ENCODE results near the gene EXOC5. TPM values are rescaled to one million over a fixed set of nuclear protein-coding genes. Genes with fewer than 3 reads are reported as not detected.

EXOC5 gene
- total and polyA plus RNA-seq, 10 donors = 8.8 to 77.2 (median 55.7) TPM

DNA sequence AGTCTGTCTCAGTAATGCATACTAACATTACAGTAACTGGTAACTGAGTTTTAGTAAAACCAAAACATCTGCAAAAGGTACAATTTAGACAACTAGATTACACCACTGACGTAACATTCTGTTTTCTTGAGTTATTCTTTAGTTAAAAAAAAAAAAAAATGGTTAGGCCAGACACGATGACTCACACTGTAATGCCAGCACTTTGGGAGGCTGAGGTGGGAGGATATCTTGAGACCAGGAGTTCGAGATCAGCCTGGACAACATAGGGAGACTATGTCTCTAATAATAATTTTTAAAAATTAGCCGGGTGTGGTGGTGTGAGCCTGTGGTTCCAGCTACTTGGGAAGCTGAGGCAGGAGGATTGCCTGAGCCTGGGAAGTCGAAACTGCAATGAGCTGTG is 34.2 kb upstream of the EXOC5 start:
- no peaks in the 10 kb centered on the region for H3K4me1 ChIP-seq
- 82 to 92% (median 87%) methylated on average over 5 of the region's 5 CpGs for WGBS, 5 donors
- H3K27ac ChIP-seq = no peak overlapping the region
- intact Hi-C loops (cut with DNase I; ENCODE audit: low total_unique reads) = no loop called here
- H3K27me3 ChIP-seq (replicated peaks in 1 of 7) = peaks cover 0 to 28% (median 0%) of the 10 kb centered on the region in 7 donors
- no peak overlapping the region for H3K4me3 ChIP-seq
- no peak for DNase-seq
- no peaks in the 10 kb centered on the region for H3K36me3 ChIP-seq
- TF ChIP-seq, protein P1, sequence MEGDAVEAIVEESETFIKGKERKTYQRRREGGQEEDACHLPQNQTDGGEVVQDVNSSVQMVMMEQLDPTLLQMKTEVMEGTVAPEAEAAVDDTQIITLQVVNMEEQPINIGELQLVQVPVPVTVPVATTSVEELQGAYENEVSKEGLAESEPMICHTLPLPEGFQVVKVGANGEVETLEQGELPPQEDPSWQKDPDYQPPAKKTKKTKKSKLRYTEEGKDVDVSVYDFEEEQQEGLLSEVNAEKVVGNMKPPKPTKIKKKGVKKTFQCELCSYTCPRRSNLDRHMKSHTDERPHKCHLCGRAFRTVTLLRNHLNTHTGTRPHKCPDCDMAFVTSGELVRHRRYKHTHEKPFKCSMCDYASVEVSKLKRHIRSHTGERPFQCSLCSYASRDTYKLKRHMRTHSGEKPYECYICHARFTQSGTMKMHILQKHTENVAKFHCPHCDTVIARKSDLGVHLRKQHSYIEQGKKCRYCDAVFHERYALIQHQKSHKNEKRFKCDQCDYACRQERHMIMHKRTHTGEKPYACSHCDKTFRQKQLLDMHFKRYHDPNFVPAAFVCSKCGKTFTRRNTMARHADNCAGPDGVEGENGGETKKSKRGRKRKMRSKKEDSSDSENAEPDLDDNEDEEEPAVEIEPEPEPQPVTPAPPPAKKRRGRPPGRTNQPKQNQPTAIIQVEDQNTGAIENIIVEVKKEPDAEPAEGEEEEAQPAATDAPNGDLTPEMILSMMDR (IDR thresholded peaks at IDR 0.05 in 8 of 11, conservative IDR thresholded peaks at IDR 0.05 in 3 of 11) = no peak
- no peak for TF ChIP-seq POLR2AphosphoS5 (IDR thresholded peaks at IDR 0.05)
- no peak for TF ChIP-seq POLR2A (IDR thresholded peaks at IDR 0.05)
- H3K9me3 ChIP-seq = no peaks in the 10 kb centered on the region

DNA sequence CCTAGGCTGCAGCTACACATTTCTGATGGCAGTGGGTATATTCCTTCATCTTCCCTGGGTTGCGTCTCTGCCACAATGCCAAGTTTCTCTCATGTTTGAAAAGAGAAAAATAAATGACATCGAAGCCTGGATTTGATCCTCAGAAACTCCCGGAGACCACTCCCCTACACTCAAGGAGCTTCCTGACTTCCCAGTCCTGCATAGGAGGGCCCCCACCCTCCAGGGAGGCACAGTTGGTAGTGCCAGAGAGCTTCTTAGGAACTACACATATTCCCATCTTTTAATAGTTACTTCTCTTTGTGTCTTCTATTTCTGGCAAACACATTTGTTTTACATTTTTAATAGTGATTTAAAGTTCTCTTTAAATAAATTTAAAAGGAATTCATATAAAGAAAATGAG is 30.8 kb upstream of the EXOC5 start:
- intact Hi-C loops (cut with DNase I; ENCODE audit: low total_unique reads) = no loop called here
- DNase-seq = no peak
- 82 to 88% (median 87%) methylated on average over 3 of the region's 3 CpGs for WGBS, 5 donors
- H3K9me3 ChIP-seq = no peaks in the 10 kb centered on the region
- peaks cover 0 to 15% (median 0%) of the 10 kb centered on the region in 7 donors for H3K27me3 ChIP-seq (replicated peaks in 1 of 7)
- no peaks in the 10 kb centered on the region for H3K36me3 ChIP-seq
- TF ChIP-seq POLR2AphosphoS5 (IDR thresholded peaks at IDR 0.05) = no peak
- no peak for TF ChIP-seq POLR2A (IDR thresholded peaks at IDR 0.05)
- TF ChIP-seq, protein P1 (IDR thresholded peaks at IDR 0.05 in 8 of 11, conservative IDR thresholded peaks at IDR 0.05 in 3 of 11) = no peak
- H3K4me1 ChIP-seq = no peaks in the 10 kb centered on the region
- H3K27ac ChIP-seq = no peak overlapping the region
- H3K4me3 ChIP-seq = no peak overlapping the region

DNA sequence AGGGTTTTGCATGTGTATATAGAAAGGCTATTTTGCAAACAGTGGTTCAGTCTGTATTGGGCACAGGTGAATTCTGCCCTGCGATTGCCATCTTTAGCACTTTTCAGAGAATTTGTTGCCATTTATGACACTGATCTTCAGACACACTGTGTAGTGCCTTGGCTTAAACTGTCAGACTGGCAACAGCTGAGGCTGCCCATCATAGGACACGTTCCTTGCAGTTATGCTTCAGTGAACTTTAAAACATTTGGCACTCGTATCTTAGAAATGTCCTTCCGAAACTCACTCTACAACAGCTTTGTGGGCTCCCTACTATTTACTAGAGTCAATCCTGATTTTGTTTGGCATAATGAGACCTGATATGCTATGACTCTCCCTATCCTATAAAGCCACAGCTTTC is 29.1 kb upstream of the EXOC5 start:
- WGBS, 5 donors = 93 to 96% (median 96%) methylated on average over 4 of the region's 4 CpGs
- intact Hi-C loops (cut with DNase I; ENCODE audit: low total_unique reads) = no loop called here

DNA sequence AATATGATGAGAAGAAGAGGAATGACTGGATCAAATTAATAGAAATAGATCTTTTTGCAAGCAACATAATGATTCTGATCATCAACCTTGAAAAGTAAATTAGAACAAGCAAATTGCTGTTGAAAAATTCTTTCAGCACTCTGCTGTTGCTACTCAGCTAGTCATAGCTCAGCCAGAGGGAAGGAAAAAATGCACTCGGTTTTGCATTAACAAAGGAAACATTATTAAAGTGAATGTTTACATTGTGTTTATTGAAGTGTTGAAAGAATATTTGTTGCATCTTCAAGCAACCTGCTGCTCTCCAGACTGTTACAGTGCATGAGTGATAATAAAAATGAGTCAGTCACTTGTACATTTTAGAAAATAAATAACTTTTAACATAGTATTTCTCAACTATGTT is 26.5 kb upstream of the EXOC5 start:
- no peaks in the 10 kb centered on the region for H3K27me3 ChIP-seq (replicated peaks in 1 of 7)
- 62 to 76% (median 67%) methylated on average over 1 of the region's 1 CpG for WGBS, 5 donors
- TF ChIP-seq POLR2AphosphoS5 (IDR thresholded peaks at IDR 0.05) = no peak
- H3K4me3 ChIP-seq = no peak overlapping the region
- DNase-seq = no peak
- peaks cover 0 to 29% (median 7%) of the 10 kb centered on the region in 6 donors for H3K36me3 ChIP-seq
- H3K4me1 ChIP-seq = no peaks in the 10 kb centered on the region
- intact Hi-C loops (cut with DNase I; ENCODE audit: low total_unique reads) = no loop called here
- no peaks in the 10 kb centered on the region for H3K9me3 ChIP-seq
- H3K27ac ChIP-seq = no peak overlapping the region

More for the DNA sequence above, 29.1 kb upstream of the EXOC5 start:
- TF ChIP-seq POLR2AphosphoS5 (IDR thresholded peaks at IDR 0.05) (no peak), POLR2A (IDR thresholded peaks at IDR 0.05) (no peak)
- TF ChIP-seq, protein P1 (IDR thresholded peaks at IDR 0.05 in 8 of 11, conservative IDR thresholded peaks at IDR 0.05 in 3 of 11) = no peak
- no peaks in the 10 kb centered on the region for H3K4me1 ChIP-seq
- no peak overlapping the region for H3K27ac ChIP-seq
- DNase-seq = no peak
- H3K36me3 ChIP-seq = peaks cover 0 to 4% (median 0%) of the 10 kb centered on the region in 6 donors
- no peak overlapping the region for H3K4me3 ChIP-seq
- no peaks in the 10 kb centered on the region for H3K9me3 ChIP-seq
- no peaks in the 10 kb centered on the region for H3K27me3 ChIP-seq (replicated peaks in 1 of 7)
